Loucy (cell line): Measurements from ENCODE around the gene TMEM267.

Source experiments
- CTCF ChIP-seq: fragments of 200-600 bp; sonication (generic); conservative IDR thresholded peaks from 2 replicates; pipeline ENCODE4 v1.5.1; 2014; ENCODE audit warnings: mild to moderate bottlenecking, antibody characterized with exemption, low read length
- EZH2phosphoT487 ChIP-seq: fragments of 200-600 bp; IDR thresholded peaks from 2 replicates; pipeline ENCODE4 v1.6.1; 2018; ENCODE audit warnings: antibody characterized with exemption, mild to moderate bottlenecking, moderate library complexity, borderline replicate concordance

- TF ChIP-seq CTCF (no peak), EZH2phosphoT487 (no peak)
Measured at GRCh38 chr5:43413966-43414365, 69.7 kb downstream of the TMEM267 start.
